ENCODE results near the gene C2CD2. TPM values are rescaled to one million over a fixed set of nuclear protein-coding genes. Genes with fewer than 3 reads are reported as not detected.

The C2CD2 gene
- total RNA-seq, 2 experiments from 2014 or later = 4.5 to 5.9 TPM

DNA sequence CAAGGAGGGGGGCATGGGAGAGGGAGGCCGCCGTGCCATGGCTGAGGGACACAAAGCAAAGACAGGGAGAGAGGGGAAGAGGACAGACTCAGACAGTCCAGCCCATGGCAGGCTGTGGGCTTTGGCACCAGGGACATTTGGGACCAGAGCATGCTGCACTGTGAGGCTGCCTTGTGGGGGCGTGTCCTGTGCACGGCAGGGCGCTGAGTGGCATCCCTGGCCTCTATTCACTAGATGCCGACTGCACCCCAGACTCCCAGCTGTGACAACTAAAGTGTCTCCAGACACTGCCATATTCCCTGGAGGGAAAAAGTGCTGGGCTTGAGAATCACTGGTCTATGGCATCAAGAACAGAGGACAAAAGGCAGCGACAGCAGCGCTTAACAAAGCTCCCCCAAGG lies 56.1 kb downstream of the C2CD2 start:
- H3K4me2 ChIP-seq (ENCODE audit: low read length) = no peak overlapping the region
- no peak for DNase-seq (ENCODE audit: low spot score)
- no peak overlapping the region for H3K4me3 ChIP-seq (ENCODE audit: low read depth, low read length, poor library complexity, severe bottlenecking)
- intact Hi-C loops (cut with micrococcal nuclease; ENCODE audit: unreplicated experiment) = no loop called here
- H3K4me1 ChIP-seq (ENCODE audit: insufficient read depth, low read length, poor library complexity, severe bottlenecking) = peaks cover 22% of the 10 kb centered on the region
- TF ChIP-seq, protein P1, sequence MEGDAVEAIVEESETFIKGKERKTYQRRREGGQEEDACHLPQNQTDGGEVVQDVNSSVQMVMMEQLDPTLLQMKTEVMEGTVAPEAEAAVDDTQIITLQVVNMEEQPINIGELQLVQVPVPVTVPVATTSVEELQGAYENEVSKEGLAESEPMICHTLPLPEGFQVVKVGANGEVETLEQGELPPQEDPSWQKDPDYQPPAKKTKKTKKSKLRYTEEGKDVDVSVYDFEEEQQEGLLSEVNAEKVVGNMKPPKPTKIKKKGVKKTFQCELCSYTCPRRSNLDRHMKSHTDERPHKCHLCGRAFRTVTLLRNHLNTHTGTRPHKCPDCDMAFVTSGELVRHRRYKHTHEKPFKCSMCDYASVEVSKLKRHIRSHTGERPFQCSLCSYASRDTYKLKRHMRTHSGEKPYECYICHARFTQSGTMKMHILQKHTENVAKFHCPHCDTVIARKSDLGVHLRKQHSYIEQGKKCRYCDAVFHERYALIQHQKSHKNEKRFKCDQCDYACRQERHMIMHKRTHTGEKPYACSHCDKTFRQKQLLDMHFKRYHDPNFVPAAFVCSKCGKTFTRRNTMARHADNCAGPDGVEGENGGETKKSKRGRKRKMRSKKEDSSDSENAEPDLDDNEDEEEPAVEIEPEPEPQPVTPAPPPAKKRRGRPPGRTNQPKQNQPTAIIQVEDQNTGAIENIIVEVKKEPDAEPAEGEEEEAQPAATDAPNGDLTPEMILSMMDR (conservative IDR thresholded peaks at IDR 0.05; ENCODE audit: low read length) = no peak
- no peak for TF ChIP-seq EZH2phosphoT487 (IDR thresholded peaks at IDR 0.05; ENCODE audit: borderline replicate concordance, low read depth, low read length)
- no peak overlapping the region for H3K27ac ChIP-seq (ENCODE audit: low read depth, low read length, poor library complexity, severe bottlenecking)
- no peak overlapping the region for H2AFZ ChIP-seq (ENCODE audit: low read length)
- H3K9me3 ChIP-seq (ENCODE audit: low read length) = no peaks in the 10 kb centered on the region
- no peaks in the 10 kb centered on the region for H3K9me2 ChIP-seq (ENCODE audit: insufficient read depth, low read length)
- CTCF ChIA-PET (ENCODE audit: unreplicated experiment) = no interaction called here
- no peaks in the 10 kb centered on the region for H3K79me2 ChIP-seq (ENCODE audit: insufficient read depth, low read depth, low read length)
- no peaks in the 10 kb centered on the region for H4K20me1 ChIP-seq (ENCODE audit: insufficient read depth, low read length)
- BruUV-seq (replicated peaks) = no TSS peak
- POLR2A ChIA-PET = interaction anchor here (0.5 kb wide), 1 partner anchor 58 kb away, joined by 3 read pairs; no protein-coding TSS in a partner anchor
- no peaks in the 10 kb centered on the region for H3K36me3 ChIP-seq (ENCODE audit: insufficient read depth, low read length)

DNA sequence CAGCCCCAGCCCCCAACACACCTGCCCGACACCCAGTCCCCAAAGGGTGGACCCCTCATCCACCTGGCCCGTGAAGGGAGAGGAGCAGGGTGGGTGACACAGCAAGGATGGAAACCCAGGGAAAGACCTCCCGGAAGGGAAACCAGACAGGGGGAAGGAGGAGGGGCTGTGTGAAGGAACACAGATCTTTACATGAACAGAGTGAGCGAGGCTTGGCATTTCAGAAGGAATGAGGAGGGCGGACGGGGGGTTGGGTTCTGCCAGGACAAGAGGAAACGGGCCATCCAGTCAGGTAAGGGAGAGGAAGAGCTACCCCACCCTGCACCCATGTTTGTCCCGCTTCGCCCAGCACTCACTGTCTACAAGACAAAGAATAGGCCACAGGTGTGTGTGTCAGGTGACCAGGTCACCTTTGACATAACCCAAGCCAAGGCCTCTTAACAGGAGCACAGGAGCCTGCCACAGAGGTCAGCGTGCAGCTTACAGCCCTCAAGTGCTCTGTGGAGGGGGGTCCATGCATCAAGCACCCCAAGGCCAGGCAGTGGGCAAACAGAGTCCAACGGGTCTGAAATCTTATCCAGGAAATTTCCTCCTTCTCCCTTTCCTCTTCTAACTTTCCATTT lies 56.7 kb downstream of the C2CD2 start:
- Histone ChIP-seq H3K9me3 (ENCODE audit: low read length) (no peaks in the 10 kb centered on the region), H3K36me3 (ENCODE audit: insufficient read depth, low read length) (no peaks in the 10 kb centered on the region), H3K4me2 (ENCODE audit: low read length) (no peak overlapping the region), H2AFZ (ENCODE audit: low read length) (no peak overlapping the region), H3K79me2 (ENCODE audit: insufficient read depth, low read depth, low read length) (no peaks in the 10 kb centered on the region), H3K4me1 (ENCODE audit: insufficient read depth, low read length, poor library complexity, severe bottlenecking) (peaks cover 22% of the 10 kb centered on the region), H3K27ac (ENCODE audit: low read depth, low read length, poor library complexity, severe bottlenecking) (no peak overlapping the region), H3K4me3 (ENCODE audit: low read depth, low read length, poor library complexity, severe bottlenecking) (no peak overlapping the region), H4K20me1 (ENCODE audit: insufficient read depth, low read length) (no peaks in the 10 kb centered on the region), H3K9me2 (ENCODE audit: insufficient read depth, low read length) (no peaks in the 10 kb centered on the region)
- BruUV-seq (replicated peaks) = no TSS peak
- ChIA-PET CTCF (ENCODE audit: unreplicated experiment) (interaction anchor here (0.6 kb wide), 1 partner anchor 210 kb away, joined by 3 read pairs; no protein-coding TSS in a partner anchor), POLR2A (interaction anchor here (0.6 to 1.2 kb wide), 3 partner anchors 15 to 165 kb away, joined by 3 to 4 read pairs (median 4); no protein-coding TSS in a partner anchor)
- TF ChIP-seq, protein P1 (conservative IDR thresholded peaks at IDR 0.05; ENCODE audit: low read length) = no peak
- no peak for TF ChIP-seq EZH2phosphoT487 (IDR thresholded peaks at IDR 0.05; ENCODE audit: borderline replicate concordance, low read depth, low read length)
- intact Hi-C loops (cut with micrococcal nuclease; ENCODE audit: unreplicated experiment) = no loop called here
- DNase-seq (ENCODE audit: low spot score) = no peak
